GM12878 (cell line): ENCODE measurements around the gene LRRC61.

Experiments used
- CBX5 ChIP-seq: sonication (generic); IDR thresholded peaks from 2 replicates; pipeline ENCODE4 v1.6.1; 2016; ENCODE audit warnings: low read depth, moderate library complexity, mild to moderate bottlenecking, inconsistent platforms
- CHD4 ChIP-seq: fragments of 200-600 bp; sonication (generic); IDR thresholded peaks from 2 replicates; pipeline ENCODE4 v1.6.1; 2016; ENCODE audit warnings: mild to moderate bottlenecking
- EZH2 ChIP-seq: IDR thresholded peaks from 2 replicates; pipeline ENCODE4 v1.6.1; 2012; ENCODE audit warnings: low read depth, mild to moderate bottlenecking, control low read depth, inconsistent platforms, low read length, borderline replicate concordance; ENCODE audit not compliant: control insufficient read depth
- GABPA ChIP-seq: IDR thresholded peaks from 2 replicates; pipeline ENCODE4 v1.6.1; 2014; ENCODE audit warnings: antibody characterized with exemption, low read depth, mild to moderate bottlenecking, inconsistent platforms
- HDAC6 ChIP-seq: fragments of 200-600 bp; sonication (generic); IDR thresholded peaks from one replicate; pipeline ENCODE4 v1.8.0; 2017; ENCODE audit warnings: antibody characterized with exemption; ENCODE audit not compliant: unreplicated experiment
- RAD51 ChIP-seq: fragments of 450-650 bp; IDR thresholded peaks from 2 replicates; pipeline ENCODE4 v1.6.1; 2016; ENCODE audit warnings: moderate library complexity, mild to moderate bottlenecking, inconsistent platforms
- RCOR1 ChIP-seq: conservative IDR thresholded peaks from 2 replicates; pipeline ENCODE4 v1.6.1; 2012; ENCODE audit warnings: low read depth, low read length, improper control_type of control experiment
- SMC3 ChIP-seq: IDR thresholded peaks from 2 replicates; pipeline ENCODE4 v1.6.1; 2011; ENCODE audit warnings: low read length, improper control_type of control experiment, borderline replicate concordance
- SREBF2 ChIP-seq: IDR thresholded peaks from 2 replicates; pipeline ENCODE4 v1.6.1; 2012; ENCODE audit warnings: mild to moderate bottlenecking, low read length
- TF ChIP-seq, protein P1 (sequence below): fragments of 450-650 bp; IDR thresholded peaks from 2 replicates; pipeline ENCODE4 v1.6.1; 2017; ENCODE audit warnings: borderline replicate concordance
- TF ChIP-seq, protein P2 (sequence below), 3 experiments: IDR thresholded peaks in 2 of 3; conservative IDR thresholded peaks in 1 of 3; 2 replicates each; pipeline ENCODE4 v1.5.1; 2011; ENCODE audit warnings: low read depth in 3 of 3, low read length in 3 of 3, mild to moderate bottlenecking in 3 of 3, control low read depth in 2 of 3, moderate library complexity in 2 of 3, inconsistent platforms in 1 of 3, mixed read lengths in 1 of 3; ENCODE audit not compliant: control insufficient read depth in 2 of 3, insufficient read depth in 1 of 3; ENCODE audit errors: extremely low read depth in 1 of 3

DNA sequence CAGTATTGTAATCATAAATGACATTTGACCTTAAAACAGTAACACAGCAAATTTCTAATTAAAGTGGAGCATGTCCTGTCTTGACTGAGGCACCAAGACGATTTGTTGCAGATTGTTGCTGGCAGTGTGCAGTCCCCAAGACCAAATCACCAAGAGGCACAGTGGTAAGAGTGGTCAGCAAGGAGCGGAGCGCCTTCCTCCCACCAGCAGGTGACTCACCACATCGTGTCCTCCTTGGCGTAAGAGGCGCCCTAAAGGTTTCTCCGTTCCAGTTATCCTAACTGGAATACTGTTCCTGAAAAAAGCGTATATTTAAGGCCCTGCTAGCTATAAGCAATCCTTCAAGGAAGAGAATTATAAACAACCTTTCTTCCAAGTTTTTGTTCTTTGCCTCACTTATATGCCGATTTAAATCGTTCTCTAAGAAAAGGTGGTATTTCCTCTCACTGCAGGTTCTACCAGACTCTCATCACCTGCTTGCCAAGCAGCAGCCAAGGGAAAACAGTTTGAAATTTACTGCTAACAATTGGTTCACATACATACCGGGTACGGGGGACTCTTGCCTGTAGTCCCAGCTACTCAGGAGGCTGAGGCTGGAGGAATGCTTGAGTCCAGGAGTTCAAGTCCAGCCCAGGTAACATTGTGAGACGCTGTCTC is 34.7 kb downstream of the LRRC61 start:
- TF ChIP-seq, protein P1, sequence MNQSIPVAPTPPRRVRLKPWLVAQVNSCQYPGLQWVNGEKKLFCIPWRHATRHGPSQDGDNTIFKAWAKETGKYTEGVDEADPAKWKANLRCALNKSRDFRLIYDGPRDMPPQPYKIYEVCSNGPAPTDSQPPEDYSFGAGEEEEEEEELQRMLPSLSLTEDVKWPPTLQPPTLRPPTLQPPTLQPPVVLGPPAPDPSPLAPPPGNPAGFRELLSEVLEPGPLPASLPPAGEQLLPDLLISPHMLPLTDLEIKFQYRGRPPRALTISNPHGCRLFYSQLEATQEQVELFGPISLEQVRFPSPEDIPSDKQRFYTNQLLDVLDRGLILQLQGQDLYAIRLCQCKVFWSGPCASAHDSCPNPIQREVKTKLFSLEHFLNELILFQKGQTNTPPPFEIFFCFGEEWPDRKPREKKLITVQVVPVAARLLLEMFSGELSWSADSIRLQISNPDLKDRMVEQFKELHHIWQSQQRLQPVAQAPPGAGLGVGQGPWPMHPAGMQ: no peak
- TF ChIP-seq RAD51: no peak
- TF ChIP-seq EZH2: no peak
- no peak for TF ChIP-seq HDAC6
- TF ChIP-seq CHD4: no peak
- no peak for TF ChIP-seq SREBF2
- no peak for TF ChIP-seq RCOR1
- TF ChIP-seq, protein P2, sequence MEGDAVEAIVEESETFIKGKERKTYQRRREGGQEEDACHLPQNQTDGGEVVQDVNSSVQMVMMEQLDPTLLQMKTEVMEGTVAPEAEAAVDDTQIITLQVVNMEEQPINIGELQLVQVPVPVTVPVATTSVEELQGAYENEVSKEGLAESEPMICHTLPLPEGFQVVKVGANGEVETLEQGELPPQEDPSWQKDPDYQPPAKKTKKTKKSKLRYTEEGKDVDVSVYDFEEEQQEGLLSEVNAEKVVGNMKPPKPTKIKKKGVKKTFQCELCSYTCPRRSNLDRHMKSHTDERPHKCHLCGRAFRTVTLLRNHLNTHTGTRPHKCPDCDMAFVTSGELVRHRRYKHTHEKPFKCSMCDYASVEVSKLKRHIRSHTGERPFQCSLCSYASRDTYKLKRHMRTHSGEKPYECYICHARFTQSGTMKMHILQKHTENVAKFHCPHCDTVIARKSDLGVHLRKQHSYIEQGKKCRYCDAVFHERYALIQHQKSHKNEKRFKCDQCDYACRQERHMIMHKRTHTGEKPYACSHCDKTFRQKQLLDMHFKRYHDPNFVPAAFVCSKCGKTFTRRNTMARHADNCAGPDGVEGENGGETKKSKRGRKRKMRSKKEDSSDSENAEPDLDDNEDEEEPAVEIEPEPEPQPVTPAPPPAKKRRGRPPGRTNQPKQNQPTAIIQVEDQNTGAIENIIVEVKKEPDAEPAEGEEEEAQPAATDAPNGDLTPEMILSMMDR (IDR thresholded peaks at IDR 0.05 in 2 of 3, conservative IDR thresholded peaks at IDR 0.05 in 1 of 3; ENCODE audit: control insufficient read depth in 2 of 3, extremely low read depth in 1 of 3, insufficient read depth in 1 of 3, low read depth in 3 of 3, low read length in 3 of 3): no peak
- no peak for TF ChIP-seq SMC3
- TF ChIP-seq CBX5: no peak
- TF ChIP-seq GABPA: no peak
